Ovary (tissue), 9 donors: ENCODE results near the gene LOXL1. TPM values are rescaled to one million over a fixed set of nuclear protein-coding genes. Genes with fewer than 3 reads are reported as not detected.
A peak's percentile ranks its signal among the peaks of the same experiment; 100 is the strongest.

ENCODE experiments used
- DNase-seq, 5 donors: peaks; one replicate each; pipeline ENCODE4 v3.0.0-alpha.2; 2019 to 2020
- H3K27ac ChIP-seq, 2 donors: fragments of 200-600 bp; one replicate each; pipeline versions ENCODE4 v1.5.1 to v1.8.0; 2019 to 2022
- H3K27me3 ChIP-seq: fragments of 200-600 bp; one replicate; pipeline ENCODE4 v1.8.0; 2022
- H3K36me3 ChIP-seq: fragments of 200-600 bp; sonication (generic); one replicate; pipeline ENCODE4 v1.5.1; 2019
- H3K4me1 ChIP-seq: one replicate; pipeline ENCODE4 v1.8.1; 2013; ENCODE audit warnings: mild to moderate bottlenecking, moderate library complexity; ENCODE audit not compliant: insufficient read depth
- H3K4me3 ChIP-seq: fragments of 200-600 bp; sonication (generic); one replicate; pipeline ENCODE4 v1.5.1; 2017
- H3K9me3 ChIP-seq, 2 donors: fragments of 200-600 bp in 1 of 2; sonication (generic) in 1 of 2; one replicate each; pipeline versions ENCODE4 v1.5.1 to v1.8.1; 2013 to 2019; ENCODE audit warnings: mild to moderate bottlenecking in 1 of 2, moderate library complexity in 1 of 2
- EP300 ChIP-seq: sonication (generic); formaldehyde crosslinking; IDR thresholded peaks from one replicate; pipeline ENCODE4 v1.6.1; 2017; ENCODE audit warnings: antibody characterized with exemption
- POLR2A ChIP-seq: fragments of 450-650 bp; IDR thresholded peaks from one replicate; pipeline ENCODE4 v1.6.1; 2017; ENCODE audit warnings: antibody characterized with exemption, mild to moderate bottlenecking, moderate library complexity
- WGBS, 3 donors: extraction: QIAGEN DNeasy Blood & Tissue Kit in 1 of 3; methylation state at CpG; one replicate each; pipeline versions ENCODE4 v1.1.5 to v1.1.7; 2013 to 2017; 5-methylcytosine and 5-hydroxymethylcytosine counted together
- intact Hi-C, 4 donors: fragments of 100-400 bp; cut with DNase I; formaldehyde crosslinking; loops; one replicate each; pipeline versions ENCODE4 v1.11.0 to v1.15.1; 2022 to 2023
- polyA plus RNA-seq, 2 donors: library from polyadenylated mRNA; stranded (reverse); fragments of 200-250 nt in 1 of 2; fragments of 350-450 nt in 1 of 2; fragmentation: Illumina TruSeq in 1 of 2; extraction: RNeasy Lipid Tissue Mini Kit (QIAGEN cat#74804) in 1 of 2; gene quantifications; one replicate each; pipeline ENCODE4 v1.2.3, GENCODE V29; 2013 to 2014
- total RNA-seq, 7 donors: library from RNA; depleted of rRNA in 2 of 7; stranded (reverse); fragments of >200 nt in 2 of 7; fragmentation: NEBNext Ultra II Directional in 3 of 7; extraction: Animal tissue kit (Norgen Biotek cat#: 25700) in 3 of 7; gene quantifications; one replicate each; pipeline versions ENCODE4 v1.1.0 to v1.2.4, GENCODE V29; 2016 to 2023
- TF ChIP-seq, protein P1 (sequence below), 3 donors: fragments of 450-650 bp in 2 of 3; fragments of 200-600 bp in 1 of 3; IDR thresholded peaks; one replicate each; pipeline versions ENCODE4 v1.5.1 to v1.8.0; 2016 to 2022; ENCODE audit warnings: antibody characterized with exemption in 3 of 3, mild to moderate bottlenecking in 1 of 3
- donor health status: DM: no; HTN: no; CAD: no; lungs with moderate emphysema.
- donor health status: DM: no; HTN: no; CAD: no.
- donor health status: Bipolar disorder and iron deficiency.
- donor health status: DM: yes; HTN: yes; CAD: no.
- donor health status: DM: no; HTN: no; CAD: no.
- donor health status: DM: yes; HTN: yes; CAD: no.

LOXL1 gene
- total and polyA plus RNA-seq, 9 donors: 10.1 to 33.8 (median 17.7) TPM

DNA sequence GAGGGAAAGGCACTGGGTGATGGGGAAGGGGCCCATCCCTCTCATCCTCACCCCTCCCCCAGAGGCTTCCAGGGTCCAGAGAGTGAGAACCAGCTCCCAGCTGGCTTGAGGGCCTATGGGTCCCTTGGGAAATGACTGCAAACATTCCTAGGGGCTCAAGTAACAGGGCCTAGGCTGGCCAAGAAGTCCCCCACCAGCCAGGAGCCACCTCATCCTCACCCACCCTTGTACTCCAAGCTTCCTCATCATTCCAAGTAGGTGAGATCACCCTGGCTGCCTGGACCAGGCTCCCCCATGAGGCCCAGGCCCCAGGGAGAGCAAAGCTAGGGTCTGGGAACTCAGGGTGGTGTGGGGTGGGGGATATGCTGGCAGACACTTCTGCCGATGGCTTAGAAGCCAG, 14.8 kb downstream of the LOXL1 start:
- Histone ChIP-seq H3K36me3 (no peaks in the 10 kb centered on the region), H3K27me3 (no peaks in the 10 kb centered on the region), H3K27ac (no peak overlapping the region), H3K4me3 (no peak overlapping the region), H3K4me1 (peaks cover 12% of the 10 kb centered on the region), H3K9me3 (no peaks in the 10 kb centered on the region)
- TF ChIP-seq EP300 (no peak), POLR2A (no peak)
- TF ChIP-seq, protein P1, sequence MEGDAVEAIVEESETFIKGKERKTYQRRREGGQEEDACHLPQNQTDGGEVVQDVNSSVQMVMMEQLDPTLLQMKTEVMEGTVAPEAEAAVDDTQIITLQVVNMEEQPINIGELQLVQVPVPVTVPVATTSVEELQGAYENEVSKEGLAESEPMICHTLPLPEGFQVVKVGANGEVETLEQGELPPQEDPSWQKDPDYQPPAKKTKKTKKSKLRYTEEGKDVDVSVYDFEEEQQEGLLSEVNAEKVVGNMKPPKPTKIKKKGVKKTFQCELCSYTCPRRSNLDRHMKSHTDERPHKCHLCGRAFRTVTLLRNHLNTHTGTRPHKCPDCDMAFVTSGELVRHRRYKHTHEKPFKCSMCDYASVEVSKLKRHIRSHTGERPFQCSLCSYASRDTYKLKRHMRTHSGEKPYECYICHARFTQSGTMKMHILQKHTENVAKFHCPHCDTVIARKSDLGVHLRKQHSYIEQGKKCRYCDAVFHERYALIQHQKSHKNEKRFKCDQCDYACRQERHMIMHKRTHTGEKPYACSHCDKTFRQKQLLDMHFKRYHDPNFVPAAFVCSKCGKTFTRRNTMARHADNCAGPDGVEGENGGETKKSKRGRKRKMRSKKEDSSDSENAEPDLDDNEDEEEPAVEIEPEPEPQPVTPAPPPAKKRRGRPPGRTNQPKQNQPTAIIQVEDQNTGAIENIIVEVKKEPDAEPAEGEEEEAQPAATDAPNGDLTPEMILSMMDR (IDR thresholded peaks at IDR 0.05): no peak
- peak in 1 of 5 donors; percentile 36 for DNase-seq
- intact Hi-C loops: no loop called here
- WGBS, 3 donors: 69 to 75% (median 73%) methylated on average over 1 of the region's 1 CpG

DNA sequence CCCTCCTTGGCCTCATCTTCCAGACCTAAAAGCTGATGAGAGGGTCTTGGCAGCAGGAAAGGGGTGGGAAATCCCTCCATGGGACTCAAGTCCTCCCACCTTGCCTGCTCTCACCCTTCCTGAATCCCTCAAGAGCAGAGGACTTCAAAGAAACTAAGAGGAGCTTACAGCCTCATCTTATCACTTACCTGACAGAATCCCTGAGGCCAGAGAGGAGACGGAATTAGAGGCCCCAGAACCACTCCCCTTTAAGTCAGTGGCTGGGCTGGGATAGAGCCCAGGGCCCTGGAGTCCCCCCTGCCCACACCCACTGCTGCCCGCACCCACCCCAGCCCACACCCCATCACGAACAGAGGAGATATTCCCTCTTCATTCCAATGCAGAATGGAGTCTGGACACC, 15.2 kb downstream of the LOXL1 start:
- no peaks in the 10 kb centered on the region for H3K36me3 ChIP-seq
- H3K9me3 ChIP-seq: no peaks in the 10 kb centered on the region
- intact Hi-C loops: no loop called here
- H3K27ac ChIP-seq: no peak overlapping the region
- 81 to 88% (median 87%) methylated on average over 3 of the region's 3 CpGs for WGBS, 3 donors
- no peak for DNase-seq
- TF ChIP-seq, protein P1 (IDR thresholded peaks at IDR 0.05): no peak
- no peak for TF ChIP-seq EP300
- TF ChIP-seq POLR2A: no peak
- H3K4me3 ChIP-seq: no peak overlapping the region
- H3K27me3 ChIP-seq: no peaks in the 10 kb centered on the region
- peaks cover 10% of the 10 kb centered on the region for H3K4me1 ChIP-seq

DNA sequence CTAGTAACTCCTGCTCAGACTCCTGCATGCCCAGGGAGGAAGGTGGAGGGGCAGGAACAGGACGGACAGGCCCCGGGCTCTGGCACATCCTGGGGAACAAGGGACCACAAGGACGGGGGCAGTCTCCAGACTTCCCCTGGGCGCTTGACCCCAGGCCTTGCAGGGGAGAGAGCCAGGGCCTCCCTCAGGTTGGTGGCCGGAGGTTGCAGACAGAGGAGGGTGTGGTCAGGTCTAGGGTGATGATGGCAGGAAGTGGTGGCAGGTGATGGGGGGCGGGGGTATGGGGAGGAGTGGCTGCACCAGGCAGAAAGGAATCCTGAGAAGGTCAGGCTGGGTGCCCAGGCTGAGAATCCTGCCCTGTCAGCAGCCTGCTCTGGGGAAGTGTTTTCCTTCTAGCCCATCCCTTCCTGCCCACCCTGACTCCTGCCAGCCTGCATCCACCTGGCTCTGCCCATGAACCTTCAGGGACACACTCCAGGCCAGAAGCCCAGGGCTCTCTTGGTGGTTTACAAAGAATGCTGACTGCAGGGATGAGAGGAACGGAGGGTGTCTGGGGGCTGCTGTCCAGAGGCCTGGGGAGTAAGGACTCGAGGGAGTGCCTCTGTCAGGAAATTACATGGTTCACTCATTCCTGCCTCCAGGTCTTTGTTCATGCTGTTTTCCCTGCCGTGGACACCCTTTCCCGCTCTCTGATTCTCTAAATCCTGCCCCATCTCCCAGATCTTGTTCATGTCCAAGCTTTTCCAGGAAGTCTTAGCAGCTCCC, 15.8 kb downstream of the LOXL1 start:
- H3K27ac ChIP-seq: no peak overlapping the region
- no peaks in the 10 kb centered on the region for H3K36me3 ChIP-seq
- intact Hi-C loops: no loop called here
- TF ChIP-seq POLR2A (no peak), EP300 (no peak)
- TF ChIP-seq, protein P1 (IDR thresholded peaks at IDR 0.05): no peak
- H3K27me3 ChIP-seq: no peaks in the 10 kb centered on the region
- DNase-seq: peak in 1 of 5 donors; percentile 31
- WGBS, 3 donors: 68 to 74% (median 72%) methylated on average over 10 of the region's 10 CpGs
- H3K9me3 ChIP-seq: no peaks in the 10 kb centered on the region
- no peak overlapping the region for H3K4me3 ChIP-seq
- peaks cover 7% of the 10 kb centered on the region for H3K4me1 ChIP-seq

DNA sequence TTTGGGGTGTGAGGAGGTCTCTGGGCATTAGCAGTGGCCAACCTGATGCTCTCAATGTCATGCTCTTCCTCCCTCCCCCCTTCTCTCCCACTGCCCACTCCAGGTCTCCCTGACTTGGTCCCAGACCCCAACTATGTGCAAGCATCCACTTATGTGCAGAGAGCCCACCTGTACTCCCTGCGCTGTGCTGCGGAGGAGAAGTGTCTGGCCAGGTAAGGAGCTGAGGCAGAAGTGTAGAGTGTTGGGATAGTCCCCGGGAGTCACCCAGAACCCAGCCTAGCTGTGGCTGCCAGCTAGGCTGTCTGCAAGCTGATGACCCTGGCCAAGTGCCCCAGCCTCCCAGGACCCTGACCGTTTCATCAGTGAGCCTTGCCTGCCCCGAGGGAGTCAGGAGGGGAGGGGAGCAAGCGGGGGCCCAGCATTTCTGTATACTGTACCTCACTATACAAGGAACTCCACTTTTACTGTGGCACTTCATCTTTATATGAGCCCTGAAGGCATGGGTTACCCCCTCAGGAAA, 16.5 kb downstream of the LOXL1 start:
- H3K9me3 ChIP-seq: no peaks in the 10 kb centered on the region
- TF ChIP-seq, protein P1 (IDR thresholded peaks at IDR 0.05): no peak
- no peak for TF ChIP-seq EP300
- TF ChIP-seq POLR2A: no peak
- no peaks in the 10 kb centered on the region for H3K27me3 ChIP-seq
- peaks cover 4% of the 10 kb centered on the region for H3K4me1 ChIP-seq
- H3K4me3 ChIP-seq: no peak overlapping the region
- intact Hi-C loops: no loop called here
- no peaks in the 10 kb centered on the region for H3K36me3 ChIP-seq
- 70 to 75% (median 72%) methylated on average over 6 of the region's 6 CpGs for WGBS, 3 donors
- H3K27ac ChIP-seq: no peak overlapping the region
- peak in 1 of 5 donors; percentile 30 for DNase-seq
